RKO (cell line): Measurements from ENCODE around the gene AKT1S1.

Experiments used
- DNase-seq: peaks from one replicate; pipeline ENCODE4 v3.0.0-alpha.2; 2016; ENCODE audit warnings: low spot score

Gene AKT1S1

GRCh38 chr19:49853852-49854377 is 23.2 kb downstream of the AKT1S1 start:
- DNase-seq = no peak

GRCh38 chr19:49852631-49853126 is 24.5 kb downstream of the AKT1S1 start:
- DNase-seq = peak; percentile 44

GRCh38 chr19:49851456-49852259 is 25.5 kb downstream of the AKT1S1 start:
- peak; percentile 59 for DNase-seq

DNA sequence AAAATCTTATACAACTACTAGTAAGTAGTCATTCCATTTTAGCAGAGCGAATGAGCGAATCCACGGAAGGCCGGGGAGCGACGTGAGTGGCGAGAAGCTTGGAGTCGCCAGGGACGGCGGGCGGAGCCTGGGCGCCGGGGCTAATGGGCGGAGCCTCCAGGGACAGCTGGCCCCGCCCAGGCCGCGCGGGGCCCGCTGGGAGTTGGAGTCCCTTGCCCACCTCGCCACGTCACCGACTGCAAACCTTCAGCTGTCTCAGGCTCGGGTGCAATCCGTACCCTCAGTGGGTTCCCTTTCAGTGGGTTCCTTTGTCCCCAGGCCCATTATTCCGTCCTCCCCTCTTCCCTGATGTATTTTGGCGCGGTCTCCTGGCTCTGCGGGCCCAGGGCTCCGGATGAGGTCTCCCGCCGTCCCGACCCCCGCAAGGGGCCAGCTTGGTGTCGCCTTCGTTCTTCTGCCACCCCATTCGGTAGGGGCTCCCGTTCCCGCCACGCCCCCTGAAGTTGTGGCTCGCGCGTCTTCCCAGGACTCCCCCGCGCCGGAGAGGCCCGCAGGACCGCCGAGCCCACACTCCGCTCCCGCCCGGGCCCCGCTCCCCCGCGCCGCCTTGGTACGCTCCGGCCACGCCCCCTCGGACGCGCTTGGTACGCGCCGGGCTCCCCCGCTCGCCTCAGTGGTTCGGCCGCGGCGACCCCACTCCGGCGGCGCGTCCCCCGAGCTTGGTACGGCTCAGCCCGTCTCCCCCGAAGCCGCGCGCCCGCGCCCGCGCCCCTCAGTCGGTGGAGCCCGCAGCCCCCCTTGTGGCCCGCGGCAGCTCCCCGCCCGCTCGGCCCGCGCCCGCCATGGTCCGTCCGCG is 26.4 kb downstream of the AKT1S1 start, which contains the start of gene PTOV1:
Gene PTOV1 (plus strand): TSS at position 673 of the 856 bp plus-strand sequence.
- peak; percentile 92 for DNase-seq

- DNase-seq = no peak
Measured at GRCh38 chr19:49850221-49850486, 27.0 kb downstream of the AKT1S1 start.

GRCh38 chr19:49849433-49850220 is 27.5 kb downstream of the AKT1S1 start:
- peak; percentile 57 for DNase-seq

DNA sequence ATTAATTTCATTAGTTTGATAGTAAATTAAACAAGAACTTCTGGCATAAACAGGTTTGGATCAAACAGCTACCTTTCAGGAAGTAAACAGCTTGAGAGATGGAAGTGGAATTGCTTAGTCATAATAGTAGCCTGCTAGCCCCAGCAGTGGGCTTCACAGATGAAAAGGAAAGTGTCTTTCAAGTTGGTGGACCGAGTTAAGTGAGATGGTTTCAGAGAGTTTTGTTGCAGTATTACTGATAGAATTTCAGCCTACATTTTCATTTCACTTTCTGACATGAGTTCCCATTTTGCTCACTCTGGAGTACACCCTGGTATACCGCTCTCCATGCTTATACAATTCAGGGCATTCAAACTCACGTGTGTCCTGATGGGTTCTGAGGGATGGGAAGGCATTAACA is 28.2 kb downstream of the AKT1S1 start:
- no peak for DNase-seq

GRCh38 chr19:49847731-49848696 is 29.1 kb downstream of the AKT1S1 start:
- peak; percentile 89 for DNase-seq

DNA sequence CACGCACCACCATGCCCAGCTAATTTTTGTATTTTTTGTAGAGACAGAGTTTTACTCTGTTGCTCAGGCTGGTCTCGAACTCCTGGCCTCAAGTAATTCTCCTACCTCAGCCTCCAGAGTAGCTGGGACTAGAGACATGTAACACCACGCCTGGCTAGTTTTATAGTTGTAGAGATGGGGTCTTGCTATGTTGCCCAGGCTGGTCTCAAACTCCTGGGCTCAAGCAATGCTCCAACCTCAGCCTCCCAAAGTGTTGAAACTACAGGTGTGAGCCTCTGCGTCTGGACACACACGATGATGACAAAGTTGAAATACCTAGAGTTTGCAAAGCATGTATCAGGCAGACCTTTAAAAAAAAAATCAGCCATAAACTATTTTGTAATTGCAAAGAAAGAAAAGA is 30.7 kb downstream of the AKT1S1 start:
- no peak for DNase-seq

- DNase-seq = no peak
Measured at GRCh38 chr19:49845414-49845813, 31.7 kb downstream of the AKT1S1 start.

GRCh38 chr19:49844138-49845095 is 32.7 kb downstream of the AKT1S1 start:
- DNase-seq = no peak

DNA sequence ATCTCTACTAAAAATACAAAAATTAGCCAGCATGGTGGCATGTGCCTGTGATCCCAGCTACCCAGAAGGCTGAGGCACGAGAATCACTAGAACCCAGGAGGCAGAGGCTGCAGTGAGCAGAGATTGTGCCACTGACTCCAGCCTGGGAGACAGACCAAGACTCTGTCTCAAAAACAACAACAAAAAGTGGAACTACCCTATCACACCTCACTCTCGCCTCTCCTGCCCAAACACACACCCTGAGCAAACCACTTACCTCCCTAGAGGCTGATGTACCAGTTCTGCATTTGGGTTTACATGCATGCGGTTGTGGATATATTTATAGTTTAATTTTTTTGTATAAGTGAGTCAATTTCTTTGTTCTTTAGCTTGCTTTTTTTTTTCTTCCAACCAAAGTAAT is 33.9 kb downstream of the AKT1S1 start:
- DNase-seq = no peak

DNA sequence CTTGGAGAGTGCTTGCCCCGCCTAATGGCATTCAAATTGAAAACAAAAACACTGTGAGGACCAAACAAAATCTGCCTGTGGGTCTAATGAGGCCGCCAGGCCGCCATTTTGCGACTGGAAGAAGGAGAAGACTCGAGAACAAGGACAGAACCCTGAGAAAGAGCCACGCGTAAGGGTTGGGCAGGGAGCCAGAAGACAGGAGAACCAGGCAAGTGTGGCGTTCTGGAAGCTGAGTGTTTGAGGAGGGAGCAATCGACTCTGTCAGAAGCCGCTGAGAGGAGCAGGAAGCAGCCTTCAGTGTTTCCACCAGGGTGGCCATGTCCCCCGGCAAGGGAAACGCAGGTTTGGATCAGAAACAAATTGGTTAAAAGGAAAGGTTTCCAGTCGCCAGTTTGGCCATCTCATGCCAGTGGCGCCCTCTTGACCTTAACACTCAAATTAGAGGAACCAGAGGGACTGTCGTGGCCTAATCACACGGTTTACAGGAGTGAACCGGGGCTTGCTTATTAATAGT is 36.4 kb downstream of the AKT1S1 start:
- no peak for DNase-seq

DNA sequence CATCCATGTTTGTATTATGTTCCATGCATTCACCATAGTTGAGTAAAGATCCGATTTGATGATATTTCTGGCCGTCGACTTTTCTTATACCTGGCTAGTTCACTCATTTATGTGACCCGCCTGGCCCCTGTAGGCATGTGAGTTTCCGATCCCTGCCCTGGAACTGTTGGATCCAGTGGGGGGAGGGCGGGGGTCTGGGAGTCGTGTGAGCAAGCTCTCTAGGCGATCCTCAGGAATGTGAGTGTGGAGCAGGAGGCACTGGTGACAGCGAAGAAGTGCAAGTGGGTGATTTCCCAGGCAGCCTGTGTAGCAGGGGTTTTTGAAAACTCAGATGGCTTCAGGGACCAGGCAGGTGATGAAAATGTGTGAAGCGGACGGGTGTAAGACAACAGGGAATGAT is 36.8 kb downstream of the AKT1S1 start:
- DNase-seq = no peak

GRCh38 chr19:49839713-49840112 is 37.4 kb downstream of the AKT1S1 start:
- no peak for DNase-seq

DNA sequence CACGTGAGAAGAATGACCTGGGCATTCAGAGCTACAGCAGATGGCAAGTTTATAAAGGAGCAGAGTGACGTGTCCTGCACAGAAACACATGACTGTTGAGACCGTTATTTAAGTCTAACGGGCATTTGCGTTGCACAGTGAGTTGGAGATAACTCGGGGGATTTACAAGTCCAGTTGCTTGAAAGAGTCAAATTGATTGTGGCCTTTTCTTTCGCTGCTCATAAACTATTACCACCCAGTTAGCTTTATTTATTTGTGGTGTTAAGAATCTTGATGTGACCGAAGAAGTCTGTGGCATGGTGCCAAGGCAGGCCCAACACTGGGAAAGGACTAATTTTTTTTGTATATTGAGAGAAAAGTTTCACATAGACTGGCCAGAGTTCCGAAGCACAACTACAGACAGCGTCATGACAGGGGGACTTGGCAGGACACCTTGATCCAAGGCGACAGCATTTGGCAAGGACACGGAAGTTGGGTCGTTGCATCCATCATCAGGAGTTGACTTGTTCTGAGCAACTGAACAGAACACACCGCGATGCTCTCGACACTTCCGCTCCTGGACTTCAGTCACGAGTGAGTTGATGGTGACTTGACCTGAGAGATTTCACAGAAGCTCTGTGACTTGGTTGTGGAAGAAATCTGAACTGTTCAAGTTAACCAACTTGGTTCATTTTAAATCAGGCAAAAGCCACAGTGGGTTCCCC is 38.1 kb downstream of the AKT1S1 start:
- DNase-seq = no peak

- DNase-seq = no peak
Measured at GRCh38 chr19:49837425-49837824, 39.7 kb downstream of the AKT1S1 start.

- DNase-seq = no peak
Measured at GRCh38 chr19:49837009-49837310, 40.2 kb downstream of the AKT1S1 start.
